Epithelial cell of esophagus (primary cell): ENCODE data around the gene RNU1-1.

Experiments used
- DNase-seq: peaks from one replicate; pipeline ENCODE4 v3.0.0; 2010; ENCODE audit warnings: low read depth
- H3K4me3 ChIP-seq: 2 replicates; pipeline ENCODE4 v1.5.1; 2011; ENCODE audit warnings: mild to moderate bottlenecking, low read length, control low read depth
- CTCF ChIP-seq: IDR thresholded peaks from 2 replicates; pipeline ENCODE4 v1.5.1; 2011; ENCODE audit warnings: low read depth, mild to moderate bottlenecking, low read length, control low read depth, inconsistent platforms; ENCODE audit not compliant: insufficient read depth; ENCODE audit errors: missing control alignments

RNU1-1 gene

GRCh38 chr1:16468558-16468957, 45.5 kb downstream of the RNU1-1 start:
- no peak overlapping the region for H3K4me3 ChIP-seq
- TF ChIP-seq CTCF: no peak
- DNase-seq: no peak

GRCh38 chr1:16464917-16465625, 49.0 kb downstream of the RNU1-1 start:
- TF ChIP-seq CTCF: no peak
- DNase-seq: no peak
- H3K4me3 ChIP-seq: no peak overlapping the region
